ENCODE results near the gene EVPL. TPM values are rescaled to one million over a fixed set of nuclear protein-coding genes. Genes with fewer than 3 reads are reported as not detected.
A peak's percentile ranks its signal among the peaks of the same experiment; 100 is the strongest.

Gene EVPL
- total RNA-seq, 1 donor from 2014 or later, result 24.8 TPM

GRCh38 chr17:76005263-76006149 is 21.6 kb downstream of the EVPL start:
- no peak overlapping the region for H3K4me3 ChIP-seq (ENCODE audit: low read depth, low read length)
- TF ChIP-seq CTCF (conservative IDR thresholded peaks at IDR 0.05; ENCODE audit: low read depth, low read length), result peak; percentile 75
- no peak for DNase-seq (ENCODE audit: low read depth)

GRCh38 chr17:76004750-76005262 is 22.3 kb downstream of the EVPL start:
- no peak for DNase-seq (ENCODE audit: low read depth)
- no peak for TF ChIP-seq CTCF (conservative IDR thresholded peaks at IDR 0.05; ENCODE audit: low read depth, low read length)
- no peak overlapping the region for H3K4me3 ChIP-seq (ENCODE audit: low read depth, low read length)

GRCh38 chr17:76003915-76004314 is 23.2 kb downstream of the EVPL start:
- DNase-seq (ENCODE audit: low read depth), result no peak
- H3K4me3 ChIP-seq (ENCODE audit: low read depth, low read length), result no peak overlapping the region
- no peak for TF ChIP-seq CTCF (conservative IDR thresholded peaks at IDR 0.05; ENCODE audit: low read depth, low read length)

- TF ChIP-seq CTCF (conservative IDR thresholded peaks at IDR 0.05; ENCODE audit: low read depth, low read length), result no peak
These were observed 25.0 kb downstream of the EVPL start for GRCh38 chr17:76002100-76002499.

GRCh38 chr17:76000755-76001521 is 26.2 kb downstream of the EVPL start, which contains the start of gene CDK3:
Gene CDK3 (plus strand): TSS chr17:76000855. CDS start chr17:76001426, 571 bp downstream.
- no peak for DNase-seq (ENCODE audit: low read depth)
- TF ChIP-seq CTCF (conservative IDR thresholded peaks at IDR 0.05; ENCODE audit: low read depth, low read length), result no peak

More at GRCh38 chr17:76002100-76002499, 25.0 kb downstream of the EVPL start:
- H3K4me3 ChIP-seq (ENCODE audit: low read depth, low read length), result no peak overlapping the region
- DNase-seq (ENCODE audit: low read depth), result no peak

GRCh38 chr17:76000016-76000754 is 26.9 kb downstream of the EVPL start:
- H3K4me3 ChIP-seq (ENCODE audit: low read depth, low read length), result no peak overlapping the region
- TF ChIP-seq CTCF (conservative IDR thresholded peaks at IDR 0.05; ENCODE audit: low read depth, low read length), result peak; percentile 70
- no peak for DNase-seq (ENCODE audit: low read depth)

More at GRCh38 chr17:76000755-76001521, 26.2 kb downstream of the EVPL start, which contains the start of gene CDK3:
- H3K4me3 ChIP-seq (ENCODE audit: low read depth, low read length), result no peak within 1 kb of the TSS

Data from epithelial cell of proximal tubule (primary cell).